HG03571 (cell line): ENCODE results near the gene MINAR1.

Source experiments
- ATAC-seq: cut with Tn5 transposase; IDR thresholded peaks from one replicate; pipeline ENCODE4 v1.9.1; 2021; ENCODE audit not compliant: unreplicated experiment

MINAR1 gene

DNA sequence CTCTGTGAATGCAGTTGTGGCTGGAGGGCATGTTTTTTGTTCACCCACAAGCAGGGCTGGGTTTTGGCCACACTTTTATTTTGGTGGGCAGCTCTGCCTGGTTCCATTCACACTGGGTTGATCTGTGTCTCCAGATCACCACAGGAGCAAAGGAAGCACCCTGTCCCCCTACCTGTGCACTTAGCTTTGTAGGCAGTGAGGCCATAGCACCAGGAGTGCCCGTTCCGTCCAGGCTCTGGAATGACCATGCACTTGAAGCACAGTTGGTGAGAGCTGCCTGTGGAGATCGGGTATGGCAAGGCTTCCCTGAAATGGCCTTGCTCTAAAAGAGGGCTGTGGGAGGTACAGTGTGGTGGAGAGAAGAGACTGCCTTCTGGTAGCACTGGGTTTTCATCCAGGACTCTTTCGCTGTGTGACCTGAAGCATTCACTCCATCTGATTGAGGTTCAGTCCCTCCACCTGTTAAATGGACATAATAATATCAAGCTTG, 31.7 kb downstream of the MINAR1 start:
- ATAC-seq, result no peak

- ATAC-seq, result no peak
Measured at GRCh38 chr15:79466488-79466887, 34.4 kb downstream of the MINAR1 start.

DNA sequence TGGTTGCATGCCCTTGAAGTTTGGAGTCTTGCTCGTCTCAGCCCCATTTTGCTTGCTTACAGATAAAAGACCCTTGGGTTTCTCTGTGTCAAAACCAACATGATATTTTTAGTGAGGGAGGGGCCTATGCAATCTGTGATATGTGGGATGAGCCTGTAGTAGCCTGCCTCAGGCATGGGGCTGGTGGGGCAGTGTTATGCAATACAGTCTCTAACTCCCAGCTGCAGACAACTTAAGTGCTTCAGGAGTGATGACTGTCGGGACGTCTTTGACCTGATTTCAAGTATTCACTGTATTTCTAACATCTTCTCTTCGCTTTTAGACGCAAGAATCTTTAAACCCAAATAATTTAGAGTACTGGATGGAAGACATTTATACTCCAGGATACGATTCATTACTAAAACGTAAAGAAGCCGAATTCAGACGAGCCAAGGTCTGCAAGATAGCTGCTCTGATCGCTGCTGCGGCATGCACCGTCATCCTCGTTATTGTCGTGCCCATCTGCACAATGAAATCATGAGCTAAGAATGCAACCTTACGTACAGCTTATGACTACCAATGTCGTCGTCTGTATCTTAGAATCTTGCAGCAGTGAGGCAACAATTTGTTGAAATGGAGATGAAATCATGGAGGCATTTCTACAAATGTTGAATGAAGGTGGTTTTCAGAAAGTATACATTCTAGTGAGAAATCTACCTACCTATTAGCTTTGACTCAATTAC, 35.9 kb downstream of the MINAR1 start:
- no peak for ATAC-seq

GRCh38 chr15:79472446-79472845, 40.3 kb downstream of the MINAR1 start:
- no peak for ATAC-seq

DNA sequence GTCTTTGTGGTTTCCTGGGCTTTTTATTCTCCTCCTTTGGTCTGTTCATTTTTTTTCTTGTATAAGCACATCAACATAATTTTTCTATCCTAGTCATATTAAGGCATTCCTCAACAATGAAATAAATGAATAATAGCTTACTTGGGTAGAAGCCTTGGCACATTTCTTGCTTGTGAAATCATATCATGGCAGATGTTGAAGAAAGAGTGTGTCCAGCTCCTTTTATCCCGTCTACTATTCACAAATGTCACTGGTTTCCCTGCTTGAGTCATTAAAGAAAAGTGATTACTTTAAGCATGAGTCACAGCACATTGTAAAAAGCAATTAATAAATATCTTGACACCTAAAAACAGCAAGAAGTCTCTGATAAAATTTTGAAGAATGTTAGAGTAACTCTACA, 42.1 kb downstream of the MINAR1 start:
- ATAC-seq, result no peak

- no peak for ATAC-seq
Measured at GRCh38 chr15:79475306-79475705, 43.2 kb downstream of the MINAR1 start.

GRCh38 chr15:79478108-79478507, 46.0 kb downstream of the MINAR1 start:
- no peak for ATAC-seq

DNA sequence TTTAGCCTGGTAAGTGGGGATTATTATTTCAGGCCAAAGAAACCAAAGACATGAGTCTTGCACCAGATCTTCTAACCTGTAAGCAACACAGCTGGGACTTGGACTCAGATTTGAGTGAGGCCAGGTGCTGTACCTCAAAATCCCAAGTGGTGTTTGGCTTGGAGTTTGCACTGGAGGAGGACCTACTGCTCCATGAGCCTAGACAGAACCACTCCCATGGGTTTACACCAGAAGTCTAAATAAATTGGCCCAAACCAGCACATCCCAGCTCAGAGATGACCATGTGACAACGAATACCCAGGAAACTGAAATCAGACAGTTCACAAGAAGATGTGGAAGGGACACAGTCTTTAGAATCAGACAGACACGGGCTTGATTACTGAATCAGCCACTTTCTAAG, 47.5 kb downstream of the MINAR1 start:
- no peak for ATAC-seq

- ATAC-seq, result no peak
Measured at GRCh38 chr15:79481793-79482192, 49.7 kb downstream of the MINAR1 start.
